Endodermal cell (in vitro differentiated cells): Measurements from ENCODE around the gene CWC27. TPM values are rescaled to one million over a fixed set of nuclear protein-coding genes. Genes with fewer than 3 reads are reported as not detected.

Experiments
- DNase-seq: peaks from one replicate; pipeline ENCODE4 v3.0.0-alpha.2; 2017
- H3K27ac ChIP-seq: 2 replicates; pipeline ENCODE4 v1.5.1; 2013; ENCODE audit warnings: mild to moderate bottlenecking, low read depth, low read length, moderate library complexity
- H3K27me3 ChIP-seq: 2 replicates; pipeline ENCODE4 v1.6.1; 2013; ENCODE audit warnings: mild to moderate bottlenecking, low read length, moderate library complexity; ENCODE audit not compliant: insufficient read depth, control insufficient read depth, poor library complexity, severe bottlenecking
- H3K36me3 ChIP-seq: 2 replicates; pipeline ENCODE4 v1.7.0; 2013; ENCODE audit warnings: mild to moderate bottlenecking, low read length, moderate library complexity; ENCODE audit not compliant: control insufficient read depth, insufficient read depth
- H3K4me1 ChIP-seq: one replicate; pipeline ENCODE4 v1.7.0; 2013; ENCODE audit warnings: low read length; ENCODE audit not compliant: control insufficient read depth, insufficient read depth
- H3K4me3 ChIP-seq: 2 replicates; pipeline ENCODE4 v1.5.1; 2013; ENCODE audit warnings: mild to moderate bottlenecking, low read length, moderate library complexity
- H3K9ac ChIP-seq: 2 replicates; pipeline ENCODE4 v1.6.1; 2013; ENCODE audit warnings: mild to moderate bottlenecking, low read length, moderate library complexity; ENCODE audit not compliant: poor library complexity, severe bottlenecking; ENCODE audit errors: extremely low read depth
- H3K9me3 ChIP-seq: 2 replicates; pipeline ENCODE4 v1.6.1; 2013; ENCODE audit warnings: mild to moderate bottlenecking, low read length, moderate library complexity; ENCODE audit not compliant: control insufficient read depth
- H3K27ac Mint-ChIP-seq: 2 replicates; pipeline ENCODE4 v1.8.0; 2020; ENCODE audit warnings: mixed read lengths
- H3K27me3 Mint-ChIP-seq: 2 replicates; pipeline ENCODE4 v1.8.0; 2021; ENCODE audit warnings: mild to moderate bottlenecking, mixed read lengths; ENCODE audit not compliant: insufficient read depth
- H3K36me3 Mint-ChIP-seq: 2 replicates; pipeline ENCODE4 v1.8.0; 2020; ENCODE audit warnings: low read depth, mixed read lengths
- H3K4me1 Mint-ChIP-seq: 2 replicates; pipeline ENCODE4 v1.8.0; 2020; ENCODE audit warnings: mixed read lengths
- H3K4me3 Mint-ChIP-seq: 2 replicates; pipeline ENCODE4 v1.8.0; 2020; ENCODE audit warnings: mild to moderate bottlenecking, moderate library complexity, mixed read lengths
- H3K9me3 Mint-ChIP-seq: 2 replicates; pipeline ENCODE4 v1.8.0; 2020; ENCODE audit warnings: mild to moderate bottlenecking, mixed read lengths
- WGBS, 2 experiments: methylation state at CpG; one replicate each; pipeline versions ENCODE4 v1.1.5 to v1.1.7; 2013; ENCODE audit warnings: missing lambda C conversion rate in 2 of 2, mixed read lengths in 1 of 2; ENCODE audit not compliant: insufficient coverage in 1 of 2, insufficient read length in 1 of 2; 5-methylcytosine and 5-hydroxymethylcytosine counted together
- total RNA-seq, 2 donors: library from RNA; stranded (reverse); fragmentation: NEBNext Ultra II Directional in 1 of 2; extraction: Animal tissue kit (Norgen Biotek cat#: 25700) in 1 of 2; gene quantifications; 2 replicates in 1 of 2; 3 replicates in 1 of 2; pipeline ENCODE4 v1.2.1, GENCODE V29; 2021
- TF ChIP-seq, protein P1 (sequence below): fragments of 200-600 bp; sonication (generic); conservative IDR thresholded peaks from 2 replicates; pipeline ENCODE4 v1.5.0; 2021; ENCODE audit warnings: antibody characterized with exemption, mild to moderate bottlenecking

CWC27 gene
- total RNA-seq, 2 donors from 2014 or later = 69.1 to 74.8 TPM

DNA sequence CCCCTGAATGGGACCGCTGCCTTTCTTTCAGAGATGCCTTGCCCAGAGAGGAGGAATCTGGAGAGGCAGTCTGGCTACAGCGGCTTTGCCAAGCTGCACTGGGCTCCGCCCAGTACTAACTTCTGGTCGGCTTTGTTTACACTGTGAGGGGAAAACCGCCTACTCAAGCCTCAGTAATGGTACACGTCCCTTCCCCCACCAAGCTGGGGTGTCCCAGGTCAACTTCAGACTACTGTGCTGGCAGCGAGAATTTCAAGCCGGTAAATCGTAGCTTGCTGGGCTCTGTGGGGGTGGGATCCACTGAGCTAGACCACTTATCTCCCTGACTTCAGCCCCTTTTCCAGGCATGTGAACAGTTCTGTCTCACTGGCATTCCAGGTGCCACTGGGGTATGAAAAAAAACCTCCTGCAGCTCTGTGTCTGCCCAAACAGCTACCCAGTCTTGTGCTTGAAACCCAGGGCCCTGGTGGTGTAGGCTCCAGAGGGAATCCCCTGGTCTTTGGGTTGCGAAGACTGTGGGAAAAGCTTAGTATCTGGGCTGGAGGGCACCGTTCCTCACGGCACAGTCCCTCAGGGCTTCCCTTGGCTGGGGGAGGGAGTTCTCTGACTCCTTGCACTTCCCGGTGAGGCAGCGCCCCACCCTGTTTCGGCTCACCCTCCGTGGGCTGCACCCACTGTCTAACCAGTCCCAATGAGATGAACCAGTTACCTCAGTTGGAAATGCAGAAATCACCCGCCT, 171.2 kb downstream of the CWC27 start:
- Mint-ChIP-seq H3K4me3 (no peak overlapping the region), H3K36me3 (peaks cover 17% of the 10 kb centered on the region), H3K9me3 (peaks cover 1% of the 10 kb centered on the region), H3K27ac (no peak overlapping the region), H3K4me1 (peaks cover 16% of the 10 kb centered on the region), H3K27me3 (no peaks in the 10 kb centered on the region)
- Histone ChIP-seq H3K27ac (peak overlapping the region; percentile 37), H3K27me3 (no peaks in the 10 kb centered on the region), H3K4me1 (no peaks in the 10 kb centered on the region), H3K4me3 (no peak overlapping the region), H3K36me3 (peaks cover 4% of the 10 kb centered on the region), H3K9ac (no peak overlapping the region), H3K9me3 (no peaks in the 10 kb centered on the region)
- WGBS, 2 experiments = 66 to 68% methylated on average over 12 to 17 of the region's 17 CpGs
- TF ChIP-seq, protein P1, sequence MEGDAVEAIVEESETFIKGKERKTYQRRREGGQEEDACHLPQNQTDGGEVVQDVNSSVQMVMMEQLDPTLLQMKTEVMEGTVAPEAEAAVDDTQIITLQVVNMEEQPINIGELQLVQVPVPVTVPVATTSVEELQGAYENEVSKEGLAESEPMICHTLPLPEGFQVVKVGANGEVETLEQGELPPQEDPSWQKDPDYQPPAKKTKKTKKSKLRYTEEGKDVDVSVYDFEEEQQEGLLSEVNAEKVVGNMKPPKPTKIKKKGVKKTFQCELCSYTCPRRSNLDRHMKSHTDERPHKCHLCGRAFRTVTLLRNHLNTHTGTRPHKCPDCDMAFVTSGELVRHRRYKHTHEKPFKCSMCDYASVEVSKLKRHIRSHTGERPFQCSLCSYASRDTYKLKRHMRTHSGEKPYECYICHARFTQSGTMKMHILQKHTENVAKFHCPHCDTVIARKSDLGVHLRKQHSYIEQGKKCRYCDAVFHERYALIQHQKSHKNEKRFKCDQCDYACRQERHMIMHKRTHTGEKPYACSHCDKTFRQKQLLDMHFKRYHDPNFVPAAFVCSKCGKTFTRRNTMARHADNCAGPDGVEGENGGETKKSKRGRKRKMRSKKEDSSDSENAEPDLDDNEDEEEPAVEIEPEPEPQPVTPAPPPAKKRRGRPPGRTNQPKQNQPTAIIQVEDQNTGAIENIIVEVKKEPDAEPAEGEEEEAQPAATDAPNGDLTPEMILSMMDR = no peak
- DNase-seq = peak; percentile 70

DNA sequence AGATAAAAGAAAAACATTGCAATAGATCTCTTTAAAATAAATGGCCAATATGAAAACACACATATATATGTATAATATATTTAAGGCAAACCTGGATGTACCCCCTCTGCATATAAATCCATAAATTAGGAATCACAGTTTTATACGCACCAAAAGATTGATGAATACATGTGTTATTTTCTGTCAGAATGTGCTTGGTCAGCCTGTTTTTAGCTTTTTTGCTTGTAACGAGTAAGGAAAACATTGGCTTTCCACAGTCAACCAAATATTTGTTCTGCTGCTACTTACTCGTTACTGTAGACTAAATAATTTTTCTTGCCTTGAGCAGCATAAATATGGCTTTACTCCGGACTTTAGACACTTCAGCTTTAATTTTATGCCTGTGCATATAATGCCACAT, 173.7 kb downstream of the CWC27 start:
- H3K27ac ChIP-seq = no peak overlapping the region
- peaks cover 2% of the 10 kb centered on the region for H3K36me3 Mint-ChIP-seq
- no peak overlapping the region for H3K27ac Mint-ChIP-seq
- H3K9ac ChIP-seq = no peak overlapping the region
- H3K27me3 Mint-ChIP-seq = no peaks in the 10 kb centered on the region
- DNase-seq = no peak
- no peaks in the 10 kb centered on the region for H3K27me3 ChIP-seq
- TF ChIP-seq, protein P1 = no peak
- no peak overlapping the region for H3K4me3 Mint-ChIP-seq
- H3K4me3 ChIP-seq = no peak overlapping the region
- peaks cover 16% of the 10 kb centered on the region for H3K4me1 Mint-ChIP-seq
- no peaks in the 10 kb centered on the region for H3K9me3 ChIP-seq
- H3K9me3 Mint-ChIP-seq = no peaks in the 10 kb centered on the region
- no peaks in the 10 kb centered on the region for H3K4me1 ChIP-seq
- H3K36me3 ChIP-seq = peaks cover 4% of the 10 kb centered on the region
- WGBS, 2 experiments = 82 to 92% methylated on average over 2 to 4 of the region's 4 CpGs

- no peak overlapping the region for H3K4me3 ChIP-seq
- peaks cover 3% of the 10 kb centered on the region for H3K4me1 ChIP-seq
- peaks cover 15% of the 10 kb centered on the region for H3K4me1 Mint-ChIP-seq
- peaks cover 3% of the 10 kb centered on the region for H3K36me3 ChIP-seq
- no peak overlapping the region for H3K9ac ChIP-seq
- no peaks in the 10 kb centered on the region for H3K9me3 ChIP-seq
- H3K27me3 ChIP-seq = no peaks in the 10 kb centered on the region
- no peaks in the 10 kb centered on the region for H3K9me3 Mint-ChIP-seq
- no peaks in the 10 kb centered on the region for H3K27me3 Mint-ChIP-seq
- TF ChIP-seq, protein P1 = no peak
- no peaks in the 10 kb centered on the region for H3K36me3 Mint-ChIP-seq
- H3K4me3 Mint-ChIP-seq = no peak overlapping the region
- no peak for DNase-seq
- H3K27ac Mint-ChIP-seq = no peak overlapping the region
- H3K27ac ChIP-seq = no peak overlapping the region
These were observed 176.1 kb downstream of the CWC27 start for GRCh38 chr5:64944868-64945267.
